ENCODE data around the gene PRXL2B.

The PRXL2B gene

GRCh38 chr1:2635361-2636010 lies 48.9 kb downstream of the PRXL2B start:
- DNase-seq (ENCODE audit: low spot score), result no peak

- no peak for DNase-seq (ENCODE audit: low spot score)
These were observed 50.2 kb downstream of the PRXL2B start for GRCh38 chr1:2636733-2637132.

DNA sequence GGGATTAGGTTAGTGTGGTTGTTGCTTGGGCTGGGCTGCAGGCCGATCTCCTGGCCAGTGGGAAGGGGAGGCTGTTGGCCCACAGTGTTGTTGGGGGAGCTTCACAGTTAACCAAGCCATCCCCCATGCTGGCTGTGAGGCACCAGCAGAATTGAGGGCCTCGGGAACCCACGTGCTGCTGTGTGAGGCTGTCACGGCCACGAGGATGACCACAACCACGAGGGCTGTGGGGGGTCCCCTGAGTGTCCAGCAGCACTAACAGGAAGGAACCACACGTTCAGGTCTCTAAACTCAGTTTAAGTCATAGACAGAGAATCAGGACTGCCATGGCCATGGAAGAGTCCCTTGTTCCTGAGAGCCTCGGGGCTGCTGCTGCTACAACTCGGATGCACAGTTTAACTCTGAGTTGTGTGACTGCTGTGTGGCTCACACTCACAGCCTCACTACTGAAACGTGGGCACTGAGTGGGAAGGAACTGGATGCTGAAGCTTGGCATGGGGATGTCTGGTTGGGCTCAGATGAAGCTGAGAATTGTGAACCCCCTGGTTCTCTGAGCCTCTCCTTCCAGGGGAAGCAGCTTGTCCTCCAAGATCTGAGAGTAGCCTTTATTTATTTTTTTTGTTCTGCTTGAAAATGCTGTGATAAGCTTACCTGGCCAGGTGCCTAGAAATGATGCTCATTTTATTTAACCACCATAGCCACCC lies 51.0 kb downstream of the PRXL2B start:
- DNase-seq (ENCODE audit: low spot score), result no peak

GRCh38 chr1:2638466-2639115 lies 52.0 kb downstream of the PRXL2B start:
- no peak for DNase-seq (ENCODE audit: low spot score)

DNA sequence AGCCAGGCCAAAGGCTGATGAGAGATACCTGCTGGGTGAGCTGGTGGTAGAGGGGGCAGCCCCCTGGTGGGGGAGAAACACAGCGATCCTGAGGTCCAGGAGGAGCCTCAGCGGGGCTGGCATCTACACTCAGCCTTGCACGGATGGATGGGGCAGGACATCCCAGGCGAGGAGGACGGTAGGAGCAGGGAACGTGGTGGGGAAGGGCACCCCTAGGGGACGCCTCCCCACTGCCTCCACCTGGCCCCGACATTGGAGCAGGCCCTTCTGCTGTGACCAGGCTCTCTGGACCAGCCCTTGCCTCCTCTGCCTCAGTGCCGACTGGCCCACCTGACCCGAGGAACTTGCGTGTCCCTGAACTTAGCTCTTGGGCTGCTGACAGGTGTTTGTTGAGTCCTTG lies 52.6 kb downstream of the PRXL2B start:
- DNase-seq (ENCODE audit: low spot score), result no peak

DNA sequence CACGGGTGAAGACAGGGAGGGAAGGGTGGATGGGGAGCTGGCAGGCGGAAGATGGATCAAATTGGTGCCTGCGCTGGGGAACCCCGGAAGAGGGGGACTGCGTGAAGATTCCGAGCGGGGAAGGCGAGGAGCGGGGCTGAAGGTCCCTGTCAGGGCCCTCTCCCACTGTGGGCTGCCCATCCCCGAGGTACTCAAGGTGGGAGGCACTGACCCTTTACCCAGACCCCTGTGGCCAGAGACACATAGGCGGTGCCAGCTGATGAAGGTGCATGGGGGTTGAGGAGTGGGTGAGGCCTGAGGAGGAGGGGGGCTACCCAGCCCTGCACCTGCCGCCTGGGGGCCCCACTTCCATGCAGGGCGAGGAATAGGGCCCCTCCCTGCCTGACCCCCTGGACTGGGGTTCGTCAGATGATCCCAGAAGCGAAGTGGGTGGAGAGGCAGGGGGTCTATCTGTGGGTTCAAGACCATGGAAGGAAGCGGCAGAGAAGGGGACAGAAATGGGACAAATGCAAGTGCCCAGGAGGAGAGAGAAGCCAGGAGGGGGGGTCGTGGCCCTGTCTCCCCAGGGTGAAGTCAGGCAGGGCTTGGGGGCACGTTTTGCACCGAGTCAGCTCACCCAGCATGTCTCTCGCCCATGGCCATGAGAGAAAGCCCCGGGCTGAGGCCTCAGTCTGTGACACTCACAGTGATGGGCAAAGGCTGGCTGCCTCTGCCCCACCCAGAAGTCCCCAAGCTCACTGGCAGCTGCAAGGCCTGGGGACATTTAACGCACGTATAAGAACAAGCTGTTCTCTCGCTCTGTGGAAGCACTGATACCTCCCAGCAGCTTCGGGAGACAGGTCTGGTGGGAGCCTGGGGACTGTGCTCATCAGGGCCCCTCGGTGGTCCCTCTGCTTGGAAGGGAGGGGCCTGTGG lies 53.3 kb downstream of the PRXL2B start:
- DNase-seq (ENCODE audit: low spot score), result no peak

GRCh38 chr1:2640626-2641025 lies 54.0 kb downstream of the PRXL2B start:
- no peak for DNase-seq (ENCODE audit: low spot score)

Measured in Ammon's horn (tissue), 1 donor.